K562 (cell line): Measurements from ENCODE around the gene TMEM41B. TPM values are rescaled to one million over a fixed set of nuclear protein-coding genes. Genes with fewer than 3 reads are reported as not detected.
A peak's percentile ranks its signal among the peaks of the same experiment; 100 is the strongest.

Experiments
- FOXP1 ChIP-seq: sonication (generic); formaldehyde crosslinking; IDR thresholded peaks from 2 replicates; pipeline ENCODE4 v1.8.0; 2022; ENCODE audit warnings: mild to moderate bottlenecking, missing genetic modification reagents
- FUS ChIP-seq: fragments of 200-400 bp; formaldehyde crosslinking; optimal IDR thresholded peaks from 2 replicates; pipeline ENCODE3; 2017; ENCODE audit warnings: low read depth, low read length
- L3MBTL2 ChIP-seq: fragments of 450-650 bp; IDR thresholded peaks from 2 replicates; pipeline ENCODE4 v1.6.1; 2016; ENCODE audit warnings: mild to moderate bottlenecking, moderate library complexity
- MTF1 ChIP-seq: fragments of 250-450 bp; sonication (Bioruptor Pico); IDR thresholded peaks from 2 replicates; pipeline ENCODE4 v1.9.0; 2021; ENCODE audit warnings: moderate library complexity, mild to moderate bottlenecking, inconsistent platforms, borderline replicate concordance
- NFATC3 ChIP-seq: fragments of 450-650 bp; IDR thresholded peaks from 2 replicates; pipeline ENCODE4 v1.6.1; 2017; ENCODE audit warnings: mild to moderate bottlenecking
- NRF1 ChIP-seq, 2 experiments: fragments of 450-650 bp; IDR thresholded peaks in 1 of 2; conservative IDR thresholded peaks in 1 of 2; 2 replicates each; pipeline ENCODE4 v1.6.1; 2014; ENCODE audit warnings: mild to moderate bottlenecking in 2 of 2
- POLR2G ChIP-seq: fragments of 200-400 bp; formaldehyde crosslinking; IDR thresholded peaks from 2 replicates; pipeline ENCODE4 v1.6.1; 2017; ENCODE audit warnings: low read depth, mild to moderate bottlenecking, antibody characterized with exemption, low read length, moderate library complexity
- PRPF4 ChIP-seq: fragments of 200-400 bp; formaldehyde crosslinking; IDR thresholded peaks from one replicate; pipeline ENCODE4 v1.6.1; 2017; ENCODE audit warnings: low read length, low read depth, mild to moderate bottlenecking; ENCODE audit not compliant: insufficient read depth, poor library complexity, severe bottlenecking
- SMAD4 ChIP-seq: fragments of 250-450 bp; sonication (Bioruptor Pico); conservative IDR thresholded peaks from 2 replicates; pipeline ENCODE4 v1.8.0; 2021; ENCODE audit warnings: inconsistent platforms, mild to moderate bottlenecking, moderate library complexity
- SUPT5H ChIP-seq: fragments of 450-650 bp; IDR thresholded peaks from 2 replicates; pipeline ENCODE4 v1.6.1; 2016
- polyA plus RNA-seq, 8 experiments: library from polyadenylated mRNA; depleted of rRNA in 4 of 8; stranded (reverse) in 5 of 8; unstranded in 3 of 8; fragments of >200 nt; fragmentation: Nextera tagmentation in 2 of 8; fragmentation: Illumina TruSeq in 1 of 8; extraction: Ambion mirVana in 2 of 8; extraction: Trizol in 1 of 8; gene quantifications; 2 replicates each; pipeline versions ENCODE4 v1.2.1 to v1.2.3, GENCODE V29; 2011 to 2014; ENCODE audit warnings: inconsistent platforms in 1 of 8, missing spikeins in 1 of 8
- total RNA-seq, 7 experiments: library from RNA; depleted of rRNA in 6 of 7; stranded (reverse); fragments of >200 nt in 6 of 7; fragmentation: Illumina TruSeq in 2 of 7; extraction: Trizol in 2 of 7; gene quantifications; 2 replicates each; pipeline versions ENCODE4 v1.2.1 to v1.2.3, GENCODE V29; 2011 to 2021; ENCODE audit warnings: low replicate concordance in 1 of 7
- TF ChIP-seq, protein P1 (sequence below): fragments of 250-450 bp; sonication (Bioruptor Pico); IDR thresholded peaks from 2 replicates; pipeline ENCODE4 v1.6.1; 2021; ENCODE audit warnings: mild to moderate bottlenecking
- TF ChIP-seq, protein P2 (sequence below): fragments of 450-650 bp; IDR thresholded peaks from 2 replicates; pipeline ENCODE4 v1.6.1; 2017; ENCODE audit warnings: antibody characterized with exemption, mild to moderate bottlenecking
- TF ChIP-seq, protein P3 (sequence below): fragments of 450-650 bp; formaldehyde crosslinking; IDR thresholded peaks from 2 replicates; pipeline ENCODE4 v1.4.0; 2020; ENCODE audit warnings: mild to moderate bottlenecking
- TF ChIP-seq, protein P4 (sequence below): fragments of 250-450 bp; sonication (Bioruptor Pico); IDR thresholded peaks from 2 replicates; pipeline ENCODE4 v1.8.0; 2022; ENCODE audit warnings: inconsistent platforms
- TF ChIP-seq, protein P5 (sequence below): fragments of 450-650 bp; IDR thresholded peaks from 2 replicates; pipeline ENCODE4 v1.6.1; 2016; ENCODE audit warnings: borderline replicate concordance

TMEM41B gene
- total and polyA plus RNA-seq, 9 of the 15 experiments (the other 6 are each of a cell fraction or from before 2014, with no cell fraction given): 17.1 to 89.6 (median 48.7) TPM

DNA sequence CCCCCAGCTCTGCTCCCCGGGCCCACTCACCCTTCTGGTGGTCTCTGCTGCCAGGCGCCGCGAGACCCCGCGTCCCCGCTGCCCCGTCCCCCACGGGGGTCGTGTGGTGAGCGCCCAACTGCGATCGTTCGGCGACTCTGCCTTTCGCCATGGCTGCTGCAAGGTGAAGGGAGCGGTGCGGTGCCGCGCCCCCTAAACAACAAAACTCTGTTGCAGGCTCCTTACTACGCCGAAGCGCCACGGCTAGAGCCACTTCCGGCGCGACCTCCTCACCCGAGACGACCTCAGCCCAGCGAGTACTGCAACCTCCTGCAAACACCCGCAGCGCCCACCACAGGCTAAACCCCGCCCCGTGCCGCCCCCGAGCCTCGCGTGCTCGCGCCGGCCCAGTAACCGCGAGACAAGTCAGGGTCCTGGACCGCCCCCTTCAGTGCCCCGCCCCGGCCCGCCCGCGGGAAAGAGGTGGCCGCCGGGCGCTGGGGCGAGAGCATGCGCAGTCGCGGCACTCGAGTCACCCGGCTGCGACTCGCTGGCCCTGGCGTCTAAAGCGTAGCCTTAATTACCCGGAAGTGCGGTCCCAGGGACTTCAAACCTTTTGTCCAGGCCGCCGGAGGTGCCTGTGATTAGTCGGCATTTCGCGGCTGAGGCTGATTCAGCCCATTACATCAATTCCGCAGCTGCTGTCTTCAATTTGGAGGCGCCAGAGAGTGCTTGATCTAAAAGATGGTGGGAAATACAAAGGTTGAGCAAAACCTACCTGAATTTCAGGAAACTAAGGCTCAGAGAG, at the start of gene TMEM41B (continued):
- TF ChIP-seq, protein P1, sequence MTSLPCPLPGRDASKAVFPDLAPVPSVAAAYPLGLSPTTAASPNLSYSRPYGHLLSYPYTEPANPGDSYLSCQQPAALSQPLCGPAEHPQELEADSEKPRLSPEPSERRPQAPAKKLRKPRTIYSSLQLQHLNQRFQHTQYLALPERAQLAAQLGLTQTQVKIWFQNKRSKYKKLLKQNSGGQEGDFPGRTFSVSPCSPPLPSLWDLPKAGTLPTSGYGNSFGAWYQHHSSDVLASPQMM (CRISPR knock-in tag): no peak
- TF ChIP-seq, protein P2, sequence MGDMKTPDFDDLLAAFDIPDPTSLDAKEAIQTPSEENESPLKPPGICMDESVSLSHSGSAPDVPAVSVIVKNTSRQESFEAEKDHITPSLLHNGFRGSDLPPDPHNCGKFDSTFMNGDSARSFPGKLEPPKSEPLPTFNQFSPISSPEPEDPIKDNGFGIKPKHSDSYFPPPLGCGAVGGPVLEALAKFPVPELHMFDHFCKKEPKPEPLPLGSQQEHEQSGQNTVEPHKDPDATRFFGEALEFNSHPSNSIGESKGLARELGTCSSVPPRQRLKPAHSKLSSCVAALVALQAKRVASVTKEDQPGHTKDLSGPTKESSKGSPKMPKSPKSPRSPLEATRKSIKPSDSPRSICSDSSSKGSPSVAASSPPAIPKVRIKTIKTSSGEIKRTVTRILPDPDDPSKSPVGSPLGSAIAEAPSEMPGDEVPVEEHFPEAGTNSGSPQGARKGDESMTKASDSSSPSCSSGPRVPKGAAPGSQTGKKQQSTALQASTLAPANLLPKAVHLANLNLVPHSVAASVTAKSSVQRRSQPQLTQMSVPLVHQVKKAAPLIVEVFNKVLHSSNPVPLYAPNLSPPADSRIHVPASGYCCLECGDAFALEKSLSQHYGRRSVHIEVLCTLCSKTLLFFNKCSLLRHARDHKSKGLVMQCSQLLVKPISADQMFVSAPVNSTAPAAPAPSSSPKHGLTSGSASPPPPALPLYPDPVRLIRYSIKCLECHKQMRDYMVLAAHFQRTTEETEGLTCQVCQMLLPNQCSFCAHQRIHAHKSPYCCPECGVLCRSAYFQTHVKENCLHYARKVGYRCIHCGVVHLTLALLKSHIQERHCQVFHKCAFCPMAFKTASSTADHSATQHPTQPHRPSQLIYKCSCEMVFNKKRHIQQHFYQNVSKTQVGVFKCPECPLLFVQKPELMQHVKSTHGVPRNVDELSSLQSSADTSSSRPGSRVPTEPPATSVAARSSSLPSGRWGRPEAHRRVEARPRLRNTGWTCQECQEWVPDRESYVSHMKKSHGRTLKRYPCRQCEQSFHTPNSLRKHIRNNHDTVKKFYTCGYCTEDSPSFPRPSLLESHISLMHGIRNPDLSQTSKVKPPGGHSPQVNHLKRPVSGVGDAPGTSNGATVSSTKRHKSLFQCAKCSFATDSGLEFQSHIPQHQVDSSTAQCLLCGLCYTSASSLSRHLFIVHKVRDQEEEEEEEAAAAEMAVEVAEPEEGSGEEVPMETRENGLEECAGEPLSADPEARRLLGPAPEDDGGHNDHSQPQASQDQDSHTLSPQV: 0 out of 2 replicates have a peak, but pooled peaks have one; percentile 55
- TF ChIP-seq, protein P3, sequence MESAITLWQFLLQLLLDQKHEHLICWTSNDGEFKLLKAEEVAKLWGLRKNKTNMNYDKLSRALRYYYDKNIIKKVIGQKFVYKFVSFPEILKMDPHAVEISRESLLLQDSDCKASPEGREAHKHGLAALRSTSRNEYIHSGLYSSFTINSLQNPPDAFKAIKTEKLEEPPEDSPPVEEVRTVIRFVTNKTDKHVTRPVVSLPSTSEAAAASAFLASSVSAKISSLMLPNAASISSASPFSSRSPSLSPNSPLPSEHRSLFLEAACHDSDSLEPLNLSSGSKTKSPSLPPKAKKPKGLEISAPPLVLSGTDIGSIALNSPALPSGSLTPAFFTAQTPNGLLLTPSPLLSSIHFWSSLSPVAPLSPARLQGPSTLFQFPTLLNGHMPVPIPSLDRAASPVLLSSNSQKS (CRISPR knock-in tag): no peak
- TF ChIP-seq NFATC3 (no peak), NRF1 (conservative IDR thresholded peaks at IDR 0.05 in 1 of 2, IDR thresholded peaks at IDR 0.05 in 1 of 2) (peak; percentile 99), POLR2G (peak; percentile 97), SMAD4 (CRISPR knock-in tag) (no peak; the same call in 1 of the 2 replicates), FUS (peak; percentile 57), SUPT5H (peak; percentile 85), FOXP1 (CRISPR knock-in tag) (0 out of 2 replicates have a peak, but pooled peaks have one; percentile 10), MTF1 (CRISPR knock-in tag) (no peak), PRPF4 (peak; percentile 59), L3MBTL2 (peak; percentile 61)
- TF ChIP-seq, protein P4, sequence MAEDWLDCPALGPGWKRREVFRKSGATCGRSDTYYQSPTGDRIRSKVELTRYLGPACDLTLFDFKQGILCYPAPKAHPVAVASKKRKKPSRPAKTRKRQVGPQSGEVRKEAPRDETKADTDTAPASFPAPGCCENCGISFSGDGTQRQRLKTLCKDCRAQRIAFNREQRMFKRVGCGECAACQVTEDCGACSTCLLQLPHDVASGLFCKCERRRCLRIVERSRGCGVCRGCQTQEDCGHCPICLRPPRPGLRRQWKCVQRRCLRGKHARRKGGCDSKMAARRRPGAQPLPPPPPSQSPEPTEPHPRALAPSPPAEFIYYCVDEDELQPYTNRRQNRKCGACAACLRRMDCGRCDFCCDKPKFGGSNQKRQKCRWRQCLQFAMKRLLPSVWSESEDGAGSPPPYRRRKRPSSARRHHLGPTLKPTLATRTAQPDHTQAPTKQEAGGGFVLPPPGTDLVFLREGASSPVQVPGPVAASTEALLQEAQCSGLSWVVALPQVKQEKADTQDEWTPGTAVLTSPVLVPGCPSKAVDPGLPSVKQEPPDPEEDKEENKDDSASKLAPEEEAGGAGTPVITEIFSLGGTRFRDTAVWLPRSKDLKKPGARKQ (CRISPR knock-in tag): no peak
- TF ChIP-seq, protein P5, sequence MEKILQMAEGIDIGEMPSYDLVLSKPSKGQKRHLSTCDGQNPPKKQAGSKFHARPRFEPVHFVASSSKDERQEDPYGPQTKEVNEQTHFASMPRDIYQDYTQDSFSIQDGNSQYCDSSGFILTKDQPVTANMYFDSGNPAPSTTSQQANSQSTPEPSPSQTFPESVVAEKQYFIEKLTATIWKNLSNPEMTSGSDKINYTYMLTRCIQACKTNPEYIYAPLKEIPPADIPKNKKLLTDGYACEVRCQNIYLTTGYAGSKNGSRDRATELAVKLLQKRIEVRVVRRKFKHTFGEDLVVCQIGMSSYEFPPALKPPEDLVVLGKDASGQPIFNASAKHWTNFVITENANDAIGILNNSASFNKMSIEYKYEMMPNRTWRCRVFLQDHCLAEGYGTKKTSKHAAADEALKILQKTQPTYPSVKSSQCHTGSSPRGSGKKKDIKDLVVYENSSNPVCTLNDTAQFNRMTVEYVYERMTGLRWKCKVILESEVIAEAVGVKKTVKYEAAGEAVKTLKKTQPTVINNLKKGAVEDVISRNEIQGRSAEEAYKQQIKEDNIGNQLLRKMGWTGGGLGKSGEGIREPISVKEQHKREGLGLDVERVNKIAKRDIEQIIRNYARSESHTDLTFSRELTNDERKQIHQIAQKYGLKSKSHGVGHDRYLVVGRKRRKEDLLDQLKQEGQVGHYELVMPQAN: peak; percentile 17
